NT2/D1 (cell line): ENCODE measurements around the gene GDPD3.

Source experiments
- SUZ12 ChIP-seq: IDR thresholded peaks from 2 replicates; pipeline ENCODE4 v1.6.1; 2011; ENCODE audit not compliant: insufficient read length, insufficient read depth; ENCODE audit errors: extremely low read depth
- YY1 ChIP-seq: IDR thresholded peaks from 2 replicates; pipeline ENCODE4 v1.6.1; 2011; ENCODE audit not compliant: insufficient read length, insufficient read depth
- ZNF274 ChIP-seq: IDR thresholded peaks from 2 replicates; pipeline ENCODE4 v1.6.1; 2011; ENCODE audit warnings: mild to moderate bottlenecking, low read depth, low read length

DNA sequence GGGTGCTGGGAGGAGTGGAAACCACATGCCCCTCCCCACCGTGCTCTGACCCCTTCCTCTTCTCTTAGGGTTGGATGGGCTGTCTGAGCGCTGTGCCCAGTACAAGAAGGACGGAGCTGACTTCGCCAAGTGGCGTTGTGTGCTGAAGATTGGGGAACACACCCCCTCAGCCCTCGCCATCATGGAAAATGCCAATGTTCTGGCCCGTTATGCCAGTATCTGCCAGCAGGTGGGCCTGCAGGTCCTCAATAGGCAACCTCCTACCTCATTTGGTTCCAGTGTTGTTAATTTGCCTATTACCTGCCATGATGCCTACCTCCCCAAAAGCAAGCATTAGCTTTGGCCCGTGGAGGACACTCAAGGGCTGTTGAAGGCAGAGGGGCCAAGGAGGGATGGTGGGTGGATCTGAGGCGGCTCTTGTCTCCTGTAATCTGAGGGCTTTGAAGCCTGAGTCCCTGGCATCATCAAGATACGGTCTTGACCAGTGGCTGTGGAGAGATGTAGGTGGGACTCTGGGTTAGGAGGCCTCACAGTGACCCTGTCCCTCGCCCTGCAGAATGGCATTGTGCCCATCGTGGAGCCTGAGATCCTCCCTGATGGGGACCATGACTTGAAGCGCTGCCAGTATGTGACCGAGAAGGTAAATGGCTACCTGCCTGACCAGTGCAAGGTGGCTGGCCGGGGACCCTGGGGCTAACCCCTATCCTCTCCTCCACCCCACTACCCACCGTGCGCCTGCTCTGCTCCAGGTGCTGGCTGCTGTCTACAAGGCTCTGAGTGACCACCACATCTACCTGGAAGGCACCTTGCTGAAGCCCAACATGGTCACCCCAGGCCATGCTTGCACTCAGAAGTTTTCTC lies 44.4 kb downstream of the GDPD3 start:
- TF ChIP-seq YY1 (no peak), ZNF274 (no peak), SUZ12 (no peak)
